Endothelial cell (in vitro differentiated cells): ENCODE results near the gene FIBCD1. TPM values are rescaled to one million over a fixed set of nuclear protein-coding genes. Genes with fewer than 3 reads are reported as not detected.

Experiments used
- DNase-seq: peaks from one replicate; pipeline ENCODE4 v3.0.0; 2021; ENCODE audit warnings: low spot score
- H3K27ac Mint-ChIP-seq: one replicate; pipeline ENCODE4 v1.8.0; 2021; ENCODE audit warnings: mixed read lengths, inconsistent platforms; ENCODE audit not compliant: unreplicated experiment
- H3K27me3 Mint-ChIP-seq: one replicate; pipeline ENCODE4 v1.8.0; 2021; ENCODE audit warnings: mild to moderate bottlenecking, moderate library complexity, mixed read lengths, inconsistent platforms; ENCODE audit not compliant: unreplicated experiment
- H3K36me3 Mint-ChIP-seq: one replicate; pipeline ENCODE4 v1.8.0; 2021; ENCODE audit warnings: mild to moderate bottlenecking, low read depth, mixed read lengths, inconsistent platforms; ENCODE audit not compliant: unreplicated experiment
- H3K4me1 Mint-ChIP-seq: one replicate; pipeline ENCODE4 v1.8.0; 2021; ENCODE audit warnings: mild to moderate bottlenecking, mixed read lengths, inconsistent platforms; ENCODE audit not compliant: unreplicated experiment
- H3K4me3 Mint-ChIP-seq: one replicate; pipeline ENCODE4 v1.8.0; 2021; ENCODE audit warnings: mild to moderate bottlenecking, mixed read lengths, inconsistent platforms; ENCODE audit not compliant: unreplicated experiment
- H3K9me3 Mint-ChIP-seq: one replicate; pipeline ENCODE4 v1.8.0; 2021; ENCODE audit warnings: mixed read lengths, inconsistent platforms; ENCODE audit not compliant: unreplicated experiment
- CTCF ChIP-seq: fragments of 200-600 bp; sonication (generic); IDR thresholded peaks from one replicate; pipeline ENCODE4 v1.5.0; 2021; ENCODE audit warnings: antibody characterized with exemption; ENCODE audit not compliant: unreplicated experiment
- total RNA-seq: library from RNA; stranded (reverse); fragmentation: NEBNext Ultra II Directional; extraction: Animal tissue kit (Norgen Biotek cat#: 25700); gene quantifications from one replicate; pipeline ENCODE4 v1.2.1, GENCODE V29; 2021; ENCODE audit not compliant: unreplicated experiment

The FIBCD1 gene
- total RNA-seq, 1 donor from 2014 or later: 0.33 TPM

DNA sequence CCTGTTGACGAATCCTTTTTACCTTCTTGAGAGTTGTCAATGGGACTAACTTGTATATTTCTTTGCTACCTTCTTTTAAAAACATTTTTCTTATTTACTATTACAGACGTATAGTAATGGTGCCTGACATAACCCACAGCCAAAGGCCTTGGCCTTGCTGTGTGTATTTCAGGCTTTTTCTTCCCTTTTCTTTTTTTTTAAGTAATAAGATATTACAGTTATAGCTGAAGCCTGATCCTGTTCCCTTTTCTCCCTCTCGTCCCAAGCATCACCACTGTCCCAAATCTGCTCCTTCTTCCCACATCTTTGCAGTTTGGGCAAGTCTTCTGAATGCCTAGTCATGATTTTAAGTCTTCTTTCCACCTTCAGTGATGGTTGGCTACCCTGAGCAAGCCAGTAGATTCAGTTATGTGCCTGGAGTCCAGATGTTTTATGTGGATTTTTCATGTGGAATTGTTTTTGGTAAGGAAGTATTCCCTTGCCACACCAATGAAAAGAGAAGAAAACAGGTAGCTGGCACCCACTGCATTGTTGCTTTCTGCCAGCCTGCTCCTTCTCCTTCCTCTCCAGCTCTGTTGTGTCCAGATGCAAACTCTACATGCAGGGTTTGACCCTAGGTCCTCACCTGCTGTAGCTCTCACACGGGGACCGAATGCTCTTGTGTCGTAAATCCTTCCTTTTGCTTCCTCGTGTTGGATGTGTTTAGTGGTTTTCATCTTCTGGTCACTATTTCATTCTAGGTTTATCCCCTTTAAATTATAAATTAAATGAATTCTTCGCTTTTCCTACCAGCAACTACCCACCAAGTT lies 77.5 kb downstream of the FIBCD1 start:
- no peak overlapping the region for H3K4me3 Mint-ChIP-seq
- no peak for DNase-seq
- no peaks in the 10 kb centered on the region for H3K9me3 Mint-ChIP-seq
- no peak overlapping the region for H3K27ac Mint-ChIP-seq
- H3K36me3 Mint-ChIP-seq: peaks cover 21% of the 10 kb centered on the region
- no peak for TF ChIP-seq CTCF
- H3K27me3 Mint-ChIP-seq: peaks cover 3% of the 10 kb centered on the region
- H3K4me1 Mint-ChIP-seq: peaks cover 34% of the 10 kb centered on the region

GRCh38 chr9:130860458-130861316 lies 78.4 kb downstream of the FIBCD1 start:
- Mint-ChIP-seq H3K27me3 (peaks cover 3% of the 10 kb centered on the region), H3K4me1 (peaks cover 31% of the 10 kb centered on the region), H3K27ac (peak overlapping the region; percentile 21), H3K9me3 (no peaks in the 10 kb centered on the region), H3K36me3 (peaks cover 23% of the 10 kb centered on the region), H3K4me3 (no peak overlapping the region)
- no peak for DNase-seq
- no peak for TF ChIP-seq CTCF

- Mint-ChIP-seq H3K27me3 (peaks cover 6% of the 10 kb centered on the region), H3K4me1 (peaks cover 31% of the 10 kb centered on the region), H3K27ac (no peak overlapping the region), H3K36me3 (peaks cover 21% of the 10 kb centered on the region), H3K4me3 (no peak overlapping the region), H3K9me3 (no peaks in the 10 kb centered on the region)
- DNase-seq: no peak
- TF ChIP-seq CTCF: no peak
These were observed 80.0 kb downstream of the FIBCD1 start for GRCh38 chr9:130858739-130859705.

- no peak for TF ChIP-seq CTCF
- H3K4me3 Mint-ChIP-seq: no peak overlapping the region
- peaks cover 25% of the 10 kb centered on the region for H3K4me1 Mint-ChIP-seq
- DNase-seq: no peak
- H3K36me3 Mint-ChIP-seq: peaks cover 21% of the 10 kb centered on the region
- peak overlapping the region; percentile 5 for H3K27ac Mint-ChIP-seq
- no peaks in the 10 kb centered on the region for H3K9me3 Mint-ChIP-seq
- peaks cover 4% of the 10 kb centered on the region for H3K27me3 Mint-ChIP-seq
These were observed 80.9 kb downstream of the FIBCD1 start for GRCh38 chr9:130857864-130858738.
